HG03432 (cell line): ENCODE data around the gene TNFAIP8L2.

Experiments used
- ATAC-seq: cut with Tn5 transposase; IDR thresholded peaks from one replicate; pipeline ENCODE4 v1.9.1; 2021; ENCODE audit warnings: mild to moderate bottlenecking, moderate library complexity; ENCODE audit not compliant: unreplicated experiment

Gene TNFAIP8L2

GRCh38 chr1:151156515-151156819 lies at the start of gene TNFAIP8L2:
TSS of gene TNFAIP8L2 (plus strand) at chr1:151156649. CDS start at chr1:151158698, 2,049 bp downstream.
- ATAC-seq = peak; percentile 81

- no peak for ATAC-seq
These were observed 49.6 kb upstream of the TNFAIP8L2 start for GRCh38 chr1:151106894-151107293.

GRCh38 chr1:151108331-151108730 lies 48.1 kb upstream of the TNFAIP8L2 start:
- no peak for ATAC-seq

GRCh38 chr1:151113877-151114276 lies 42.6 kb upstream of the TNFAIP8L2 start:
- no peak for ATAC-seq

GRCh38 chr1:151124763-151125403 lies 31.6 kb upstream of the TNFAIP8L2 start:
- ATAC-seq = no peak

- ATAC-seq = no peak
These were observed 27.6 kb upstream of the TNFAIP8L2 start for GRCh38 chr1:151128800-151129199.

GRCh38 chr1:151130987-151131586 lies 25.4 kb upstream of the TNFAIP8L2 start:
- peak; percentile 86 for ATAC-seq

- no peak for ATAC-seq
These were observed 24.6 kb upstream of the TNFAIP8L2 start for GRCh38 chr1:151131701-151132334.

GRCh38 chr1:151132335-151133017 lies 24.0 kb upstream of the TNFAIP8L2 start:
- ATAC-seq = no peak

- no peak for ATAC-seq
These were observed 23.2 kb upstream of the TNFAIP8L2 start for GRCh38 chr1:151133018-151133806.

- ATAC-seq = no peak
These were observed 22.1 kb upstream of the TNFAIP8L2 start for GRCh38 chr1:151134396-151134795.

GRCh38 chr1:151134991-151135390 lies 21.5 kb upstream of the TNFAIP8L2 start:
- no peak for ATAC-seq

GRCh38 chr1:151135433-151136385 lies 20.7 kb upstream of the TNFAIP8L2 start:
- no peak for ATAC-seq

GRCh38 chr1:151137789-151138188 lies 18.7 kb upstream of the TNFAIP8L2 start:
- ATAC-seq = no peak

GRCh38 chr1:151142411-151143056 lies 13.9 kb upstream of the TNFAIP8L2 start:
- ATAC-seq = no peak

GRCh38 chr1:151143057-151143435 lies 13.4 kb upstream of the TNFAIP8L2 start:
- ATAC-seq = no peak

- no peak for ATAC-seq
These were observed 12.5 kb upstream of the TNFAIP8L2 start for GRCh38 chr1:151143986-151144385.

GRCh38 chr1:151144474-151145303 lies 11.8 kb upstream of the TNFAIP8L2 start:
- ATAC-seq = no peak
